AML-193 (cell line): Measurements from ENCODE around the gene FRMD4A.
A peak's percentile ranks its signal among the peaks of the same experiment; 100 is the strongest.
"Not testable (repeated sequence)": the region's sequence is repeated elsewhere in the genome, so short reads cannot be mapped to it uniquely, and the experiment has no call there.

Source experiments
- DNase-seq, 2 experiments: peaks; one replicate each; lab custom pipeline; 2025; lab: John Stamatoyannopoulos, UW

The FRMD4A gene

DNA sequence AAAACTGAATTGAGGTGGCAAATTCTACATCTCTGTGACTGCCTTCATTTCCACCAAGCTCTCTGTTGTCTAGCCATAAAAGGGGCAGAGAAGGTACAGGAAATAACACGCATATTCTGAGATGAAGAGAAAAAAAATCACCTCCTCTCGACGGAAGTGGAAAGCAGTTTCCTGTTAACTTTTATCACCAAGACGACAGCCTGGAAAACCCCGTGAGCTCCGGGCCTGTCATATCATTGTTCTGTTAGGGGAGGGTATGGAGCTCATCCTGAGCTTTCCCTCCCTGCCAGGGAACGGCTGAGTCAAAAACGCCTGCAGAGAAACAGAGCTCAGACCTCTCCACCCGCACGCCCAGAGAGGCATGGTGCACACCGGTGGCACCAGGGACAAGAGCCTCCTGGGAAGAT lies 543.7 kb downstream of the FRMD4A start:
- DNase-seq = no peak

DNA sequence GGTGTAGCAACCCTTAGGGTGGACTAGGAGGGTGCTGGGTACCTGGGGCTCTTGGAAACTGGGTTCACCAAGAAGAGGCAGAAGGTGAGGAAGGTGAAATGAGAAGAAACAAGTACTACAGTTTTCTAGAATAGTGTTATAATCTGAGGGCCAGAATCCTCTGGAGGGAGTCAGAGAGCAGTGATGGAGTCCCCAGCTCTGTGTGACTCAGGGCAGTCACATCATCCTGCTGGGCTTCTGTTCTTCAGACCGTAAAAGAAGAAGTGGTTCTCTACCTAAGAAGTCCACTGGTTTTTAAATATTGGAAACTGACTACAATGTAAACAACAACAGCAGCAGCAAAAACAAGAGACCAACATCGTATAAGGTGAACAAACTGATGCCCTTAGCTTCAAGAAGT lies 546.7 kb downstream of the FRMD4A start:
- DNase-seq = peak in 1 of 2 experiments; percentile 26

DNA sequence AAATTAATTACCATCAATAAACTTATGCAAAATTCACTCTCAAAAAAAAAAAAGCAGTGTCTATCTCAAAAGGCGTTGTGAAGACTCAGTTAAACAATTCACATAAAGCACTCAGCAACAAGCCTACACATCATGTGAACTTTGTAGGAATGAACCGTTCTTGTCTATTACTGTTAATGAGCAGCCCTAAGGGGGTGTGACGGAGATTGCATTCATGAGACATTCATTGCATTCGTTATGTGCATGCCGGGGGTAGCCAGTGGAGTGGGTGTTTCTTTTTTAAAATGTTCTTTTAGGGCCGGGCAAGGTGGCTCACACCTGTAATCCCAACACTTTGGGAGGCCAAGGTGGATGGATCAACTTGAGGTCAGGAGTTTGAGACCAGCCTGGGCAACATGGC lies 551.0 kb downstream of the FRMD4A start:
- DNase-seq = no peak

DNA sequence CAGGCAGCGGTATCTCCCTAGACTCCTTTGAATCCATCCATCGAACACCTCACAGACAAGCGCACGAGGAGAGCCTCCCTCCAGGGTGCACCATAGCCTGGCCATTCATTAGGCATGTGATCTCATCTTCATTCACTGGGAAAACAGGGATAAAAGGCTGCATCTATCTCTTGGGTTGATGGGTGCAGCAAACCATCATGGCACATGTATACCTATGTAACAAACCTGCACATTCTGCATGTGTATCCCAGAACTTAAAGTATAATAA lies 552.1 kb downstream of the FRMD4A start:
- not testable (repeated sequence) for DNase-seq

DNA sequence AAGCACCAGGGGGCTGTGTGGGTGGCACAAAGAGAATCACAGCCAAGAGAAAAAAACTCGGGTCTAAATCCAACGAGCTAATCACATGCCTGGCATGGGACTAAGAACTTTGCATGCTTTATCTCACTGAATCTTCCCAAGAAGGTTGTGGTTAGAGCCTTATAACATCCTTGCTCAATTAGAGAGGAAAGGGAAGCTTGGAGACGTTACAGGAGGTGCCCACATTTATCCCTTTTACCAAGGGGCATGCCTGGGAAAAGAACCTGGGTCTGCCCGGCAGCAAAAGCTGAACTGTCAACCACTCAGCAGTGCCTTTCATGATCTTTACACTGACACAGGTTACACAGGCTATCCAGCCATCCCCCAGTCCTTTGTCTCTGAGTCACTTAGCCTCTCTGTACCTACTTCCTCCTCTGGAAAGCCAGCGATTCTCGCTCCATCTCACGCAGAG lies 553.8 kb downstream of the FRMD4A start:
- DNase-seq = peak; percentile 47 to 61

DNA sequence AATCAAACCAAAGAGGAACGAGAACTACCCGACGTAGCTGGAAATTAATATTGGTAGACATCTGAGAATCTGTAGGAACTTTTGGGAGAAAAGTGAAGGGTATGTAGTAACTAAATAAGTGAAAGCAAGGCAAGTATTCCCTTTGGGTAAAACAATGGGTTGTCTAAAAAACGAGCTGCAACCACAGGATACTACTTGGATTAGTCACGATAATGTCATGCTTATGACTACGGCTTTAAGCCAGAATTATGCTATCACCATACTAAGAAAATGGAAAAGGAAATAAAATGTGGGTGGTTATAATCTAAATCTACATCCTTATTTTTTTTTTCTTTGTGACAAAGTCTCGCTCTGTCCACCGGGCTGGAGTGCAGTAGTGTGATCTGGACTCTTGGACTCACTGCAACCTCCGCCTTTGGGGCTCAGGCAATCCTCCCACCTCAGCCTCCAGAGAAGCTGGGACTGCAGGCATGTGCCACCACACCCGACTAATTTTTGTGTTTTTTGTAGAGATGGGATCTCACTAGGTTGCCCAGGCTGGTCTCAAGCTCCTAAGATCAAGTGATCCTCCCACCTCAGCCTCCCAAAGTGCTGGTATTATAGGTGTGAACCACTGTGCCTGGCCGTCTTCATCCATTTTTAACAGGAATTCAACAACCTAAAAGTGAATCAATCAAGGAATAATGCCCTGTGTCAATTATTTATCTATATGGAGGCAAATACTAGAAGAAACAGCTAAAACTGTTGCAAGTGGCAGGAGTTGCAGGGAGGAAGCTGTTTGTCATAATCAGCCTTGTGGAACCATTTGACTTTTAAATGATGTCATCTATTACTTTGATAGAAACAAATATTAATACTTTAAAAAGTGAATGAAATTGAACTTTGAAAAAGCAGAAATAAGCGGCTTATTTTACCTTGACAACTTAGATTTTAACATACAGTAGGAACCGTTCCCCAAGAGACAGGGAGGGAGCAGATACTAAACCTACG lies 554.6 kb downstream of the FRMD4A start:
- no peak for DNase-seq

DNA sequence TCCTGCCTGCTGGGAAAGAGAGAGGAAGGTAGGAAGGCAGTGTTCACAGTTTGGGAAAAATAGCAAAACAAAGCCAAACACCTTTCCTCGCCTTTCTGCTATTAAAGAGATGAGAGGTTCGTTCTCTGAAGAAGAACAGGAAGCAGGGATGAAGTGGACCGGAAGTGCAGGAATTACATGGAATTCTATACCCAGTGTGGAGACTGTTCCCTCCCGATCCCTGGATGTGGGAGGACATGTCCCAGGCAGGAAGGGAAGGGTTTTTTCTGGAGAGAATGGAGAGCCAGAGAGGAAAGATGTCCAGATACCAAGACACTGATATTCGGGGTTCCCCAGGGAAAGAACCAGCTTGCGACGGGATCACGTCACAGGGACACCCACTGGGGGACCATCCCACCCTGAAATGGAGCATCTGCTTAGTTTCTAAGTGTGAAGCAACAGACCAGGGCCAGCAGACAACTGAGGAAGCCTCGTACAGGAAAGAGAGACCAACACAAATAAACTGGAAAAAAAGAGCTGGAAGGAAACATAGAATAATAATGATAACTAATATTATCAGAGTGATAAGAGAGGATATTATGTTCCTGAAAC lies 556.3 kb downstream of the FRMD4A start:
- DNase-seq = no peak

DNA sequence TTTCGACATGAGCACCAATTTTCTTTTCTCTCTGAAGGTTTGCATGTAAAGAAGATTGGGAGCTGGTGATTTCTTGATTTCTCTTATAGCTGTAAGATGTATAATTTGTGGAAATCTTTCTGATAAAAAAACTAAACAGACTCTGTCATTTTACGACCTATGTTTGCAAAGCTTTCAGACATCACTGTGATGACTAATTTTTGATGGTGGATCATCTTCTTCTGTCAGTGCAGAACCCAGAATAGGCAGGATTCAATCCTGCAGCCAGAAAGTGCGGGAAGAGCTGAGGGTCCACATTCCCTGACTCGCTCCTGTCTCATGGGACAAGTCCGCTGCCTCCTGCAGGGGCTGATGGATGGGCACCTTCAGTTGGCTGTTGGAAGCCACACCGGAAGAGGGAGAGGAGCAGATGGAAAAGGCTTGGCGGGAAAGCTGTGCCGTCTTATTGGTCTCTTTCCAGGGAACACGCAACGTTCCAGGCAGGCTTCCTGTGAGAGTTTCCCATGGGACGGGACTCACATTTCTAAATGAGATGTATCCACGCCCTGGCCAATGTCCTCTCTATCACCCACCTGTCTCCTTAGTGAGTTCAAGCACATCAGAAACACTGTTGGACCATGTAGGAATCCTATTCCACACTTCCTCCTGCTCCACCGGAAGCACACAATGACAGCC lies 557.1 kb downstream of the FRMD4A start:
- no peak for DNase-seq

DNA sequence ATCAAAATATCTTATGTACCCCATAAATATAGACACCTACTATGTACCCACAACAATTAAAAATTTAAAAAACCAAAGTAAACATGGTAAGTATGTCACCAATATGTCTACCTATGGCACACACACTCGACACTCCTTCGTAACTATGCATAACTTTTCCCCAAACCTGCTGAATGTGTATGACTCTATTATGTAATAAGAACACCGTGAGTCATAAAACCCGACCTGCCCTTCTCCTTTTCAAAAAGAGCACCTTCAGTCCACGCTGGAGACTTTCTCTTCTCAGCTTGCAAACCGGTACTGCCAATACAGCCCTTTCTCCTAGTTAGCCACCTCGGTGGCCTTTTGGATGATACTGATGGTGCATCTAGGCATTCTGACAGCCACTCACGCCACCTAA lies 557.7 kb downstream of the FRMD4A start:
- peak; percentile 36 to 46 for DNase-seq

DNA sequence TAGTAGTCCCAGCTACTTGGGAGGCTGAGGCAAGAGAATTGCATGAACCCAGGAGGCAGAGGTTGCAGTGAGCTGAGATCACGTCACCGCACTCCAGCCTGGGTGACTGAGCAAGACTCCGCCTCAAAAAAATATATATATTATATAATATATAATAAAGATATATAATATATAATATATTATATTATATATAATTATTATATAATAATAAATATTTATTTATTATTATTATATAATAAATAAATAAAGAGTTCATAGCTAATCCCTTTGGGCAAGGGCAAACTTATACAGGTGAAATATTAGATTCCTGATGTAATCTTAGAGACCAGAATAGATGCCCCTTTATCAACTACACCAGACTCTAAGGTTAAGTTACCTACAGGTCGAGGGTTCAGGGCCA lies 558.7 kb downstream of the FRMD4A start:
- no peak for DNase-seq

DNA sequence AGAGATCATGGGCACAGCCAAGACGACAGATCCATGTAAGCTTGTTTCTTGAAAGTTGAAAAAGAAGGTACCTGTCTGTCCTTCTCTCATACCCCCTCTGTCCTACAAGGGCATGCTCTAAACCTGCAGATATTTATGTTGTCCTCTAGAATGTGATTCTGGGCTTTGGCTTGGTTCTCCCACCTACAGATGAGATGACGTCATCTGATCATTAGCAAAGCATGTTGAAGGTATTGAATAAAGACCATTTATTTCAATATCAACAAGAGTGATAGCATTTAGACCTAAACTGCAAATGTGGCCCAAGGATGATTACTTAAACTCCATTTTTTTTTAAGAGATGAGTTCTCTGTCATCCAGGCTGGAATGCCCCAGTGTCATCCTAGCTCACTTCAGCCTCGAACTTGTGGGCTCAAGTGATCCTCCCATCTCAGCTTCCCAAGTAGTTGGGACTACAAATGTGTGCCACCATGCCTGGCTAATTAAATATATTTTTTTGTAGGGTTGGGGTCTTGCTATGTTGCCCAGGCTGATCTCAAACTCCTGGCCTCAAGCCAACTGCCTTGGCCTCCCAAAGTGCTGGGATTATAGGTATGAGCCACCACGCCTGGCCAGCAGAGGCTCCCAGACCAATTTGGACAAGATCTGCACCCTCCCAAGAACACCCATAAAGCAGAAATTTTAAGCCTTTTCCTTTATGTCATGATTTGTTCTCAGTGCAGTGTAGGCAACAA lies 559.8 kb downstream of the FRMD4A start:
- DNase-seq = no peak

DNA sequence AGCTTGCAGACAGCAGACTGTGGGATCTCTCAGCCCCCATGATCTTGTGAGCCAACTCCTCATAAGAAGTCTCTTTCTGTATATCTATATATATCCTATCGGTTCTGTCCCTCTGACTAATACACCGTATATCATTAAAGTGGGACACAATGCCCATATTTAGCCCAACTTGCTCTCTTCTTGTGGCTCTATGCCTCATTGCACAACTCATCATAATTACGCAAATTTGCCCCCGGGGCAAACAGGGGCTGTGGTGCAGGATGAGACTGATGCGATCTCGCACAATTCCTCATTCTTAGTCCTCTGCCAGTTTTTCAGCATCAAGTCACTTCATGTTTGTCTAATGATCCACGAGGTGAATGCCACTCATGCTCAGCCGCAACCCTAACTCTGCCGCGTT lies 560.8 kb downstream of the FRMD4A start:
- DNase-seq = peak; percentile 79 to 80

DNA sequence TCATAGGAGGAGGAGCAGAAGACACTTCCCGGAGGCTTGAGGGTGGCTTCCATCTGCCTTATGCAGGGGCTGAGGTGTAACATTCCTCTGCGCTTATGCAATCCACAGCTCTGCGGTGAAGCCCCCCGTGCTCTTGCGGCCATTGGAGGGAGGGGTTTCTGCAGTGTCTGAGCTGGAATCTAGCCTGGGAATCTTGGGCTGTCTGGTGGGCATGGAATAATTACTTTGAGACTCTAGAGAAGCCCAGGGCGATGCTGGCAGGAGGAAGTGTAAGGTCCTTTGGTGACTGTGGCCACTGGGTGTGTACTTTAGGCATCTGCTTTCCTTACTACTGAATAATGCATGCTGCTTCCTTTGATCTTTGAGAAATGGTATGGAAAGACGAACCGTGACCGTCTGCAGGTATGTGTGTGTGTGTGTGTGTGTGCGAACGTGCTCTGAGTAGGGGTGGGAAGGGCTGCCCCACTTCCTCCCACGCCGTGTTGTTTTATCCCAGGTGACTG lies 563.0 kb downstream of the FRMD4A start:
- DNase-seq = no peak

DNA sequence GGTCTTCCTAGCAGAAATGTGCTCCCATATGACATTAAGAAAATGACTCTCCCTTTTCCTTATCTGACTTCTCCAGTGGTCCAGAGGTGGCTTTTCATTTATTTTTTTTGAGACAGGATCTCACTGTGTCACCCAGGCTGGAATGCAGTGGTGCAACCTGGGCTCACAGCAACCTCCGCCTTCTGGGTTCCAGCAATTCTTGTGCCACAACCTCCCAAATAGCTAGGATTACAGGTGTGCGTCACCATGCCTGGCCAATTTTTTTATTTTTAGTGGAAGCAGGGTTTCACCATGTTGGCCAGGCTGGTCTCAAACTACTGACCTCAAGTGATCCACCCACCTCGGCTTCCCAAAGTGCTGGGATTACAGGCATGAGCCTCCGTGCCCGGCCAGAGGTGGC lies 563.6 kb downstream of the FRMD4A start:
- DNase-seq = not testable (repeated sequence)

DNA sequence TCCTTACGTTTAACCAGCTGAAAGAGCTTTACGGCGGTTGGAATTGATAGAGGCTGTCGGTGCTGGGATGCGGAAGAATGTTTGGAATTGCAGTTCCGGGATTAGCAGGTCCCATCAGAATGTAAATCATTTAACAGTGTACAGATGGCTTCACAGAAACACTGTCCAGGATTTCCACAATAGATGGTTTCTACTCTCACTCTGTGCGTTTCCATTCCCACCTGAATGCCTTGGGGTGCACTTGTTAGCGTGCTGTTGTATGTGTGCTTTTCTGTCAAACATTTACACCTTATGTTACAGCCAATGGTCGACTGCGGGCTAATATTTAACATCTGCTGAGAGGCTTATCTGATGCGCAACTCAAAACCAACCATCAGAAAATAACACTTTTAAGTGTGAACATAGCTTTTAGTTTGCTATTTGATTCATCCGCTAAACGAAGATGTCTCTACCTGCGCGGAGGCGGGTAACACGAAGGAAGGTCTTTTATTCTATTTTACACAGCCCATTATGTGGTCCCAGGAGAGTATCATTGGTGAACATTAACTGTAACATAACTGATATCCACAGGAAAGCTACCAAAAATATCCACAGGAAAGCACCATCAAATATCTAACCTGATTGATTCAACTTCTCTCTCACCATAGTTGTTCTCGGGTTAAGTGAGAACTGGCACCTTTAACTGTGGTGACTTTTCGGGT lies 564.9 kb downstream of the FRMD4A start:
- DNase-seq = no peak

DNA sequence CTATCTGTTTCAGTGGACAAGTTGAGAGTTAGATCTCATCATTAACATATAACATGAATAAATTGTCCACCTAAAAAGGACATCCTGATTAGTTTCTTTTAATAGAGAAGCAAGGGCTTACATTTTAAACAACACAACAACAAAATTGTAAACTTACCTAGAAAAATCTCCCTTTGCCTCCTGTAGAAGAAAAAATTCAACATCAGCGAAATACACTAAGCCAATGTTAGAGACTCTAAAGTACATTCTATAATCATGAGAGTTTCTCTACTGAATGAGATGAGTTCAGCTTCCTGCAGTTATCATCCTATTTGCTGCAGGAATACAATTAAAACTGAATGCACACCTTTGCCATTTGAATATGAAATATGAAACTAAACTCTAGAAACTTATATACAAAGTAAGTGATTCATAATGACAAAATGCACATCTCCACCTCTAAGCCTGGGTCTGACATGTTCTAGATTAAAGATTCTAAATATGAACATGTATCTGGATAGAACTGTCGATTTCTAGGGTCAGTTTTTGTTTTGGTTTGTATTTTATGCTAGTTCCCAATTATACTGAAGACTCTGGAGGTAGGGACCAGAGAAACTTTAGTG lies 569.1 kb downstream of the FRMD4A start:
- DNase-seq = no peak

DNA sequence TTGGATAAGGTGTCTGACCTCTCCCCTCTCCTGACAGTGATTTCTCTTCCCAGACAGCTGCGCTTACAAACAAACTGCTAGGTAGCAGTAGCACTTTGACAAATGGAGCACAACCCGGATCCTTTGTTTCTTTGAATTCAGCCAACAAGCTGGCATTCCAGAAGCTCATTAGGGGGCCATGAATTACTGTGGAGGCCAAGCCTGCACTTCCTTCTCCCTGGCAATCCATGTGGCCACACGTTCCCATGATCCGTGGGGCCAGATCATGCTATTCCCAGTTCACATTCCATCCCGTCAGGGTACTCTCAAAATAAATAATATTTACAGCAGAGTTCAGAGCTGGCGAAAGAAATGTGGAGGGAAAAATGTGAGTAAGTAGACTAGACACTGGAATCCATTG lies 571.6 kb downstream of the FRMD4A start:
- no peak for DNase-seq

DNA sequence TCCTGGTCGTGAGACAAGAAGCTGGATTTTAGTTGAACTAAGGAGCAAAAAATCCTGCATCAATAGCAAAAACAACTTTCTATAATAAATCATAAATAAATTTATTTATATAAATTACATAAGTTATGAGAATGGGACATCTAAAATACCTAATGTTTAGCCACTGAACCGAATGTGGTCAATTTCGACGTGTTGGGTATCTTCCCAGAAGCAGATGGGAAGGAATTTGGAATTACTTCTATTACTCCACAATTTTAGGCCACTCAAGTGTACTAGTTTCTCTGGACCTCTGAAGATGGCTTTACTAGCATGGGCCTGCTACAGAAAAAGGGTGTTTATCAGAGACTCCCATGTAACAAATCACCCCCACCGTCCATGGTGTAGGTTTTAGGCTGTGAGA lies 572.0 kb downstream of the FRMD4A start:
- no peak for DNase-seq

DNA sequence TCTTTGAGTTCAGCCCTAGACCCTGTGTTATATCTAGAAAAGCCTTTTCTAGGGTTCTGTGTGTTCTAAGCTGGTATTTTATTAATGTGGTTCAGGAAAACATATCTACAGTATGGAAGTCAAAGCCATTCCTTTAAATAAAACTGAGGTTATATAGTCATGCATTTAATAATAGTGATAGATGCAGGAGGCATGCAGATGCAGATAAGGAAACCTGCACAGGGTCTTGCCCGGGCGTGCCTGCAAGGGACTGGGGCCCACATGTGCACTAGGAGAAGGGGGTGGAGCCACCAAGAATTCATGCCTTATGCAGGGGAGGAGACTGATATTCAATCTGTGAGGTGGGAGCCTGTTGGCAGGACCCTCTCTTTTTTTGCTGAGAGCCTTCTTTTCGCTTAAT lies 572.4 kb downstream of the FRMD4A start:
- no peak for DNase-seq

DNA sequence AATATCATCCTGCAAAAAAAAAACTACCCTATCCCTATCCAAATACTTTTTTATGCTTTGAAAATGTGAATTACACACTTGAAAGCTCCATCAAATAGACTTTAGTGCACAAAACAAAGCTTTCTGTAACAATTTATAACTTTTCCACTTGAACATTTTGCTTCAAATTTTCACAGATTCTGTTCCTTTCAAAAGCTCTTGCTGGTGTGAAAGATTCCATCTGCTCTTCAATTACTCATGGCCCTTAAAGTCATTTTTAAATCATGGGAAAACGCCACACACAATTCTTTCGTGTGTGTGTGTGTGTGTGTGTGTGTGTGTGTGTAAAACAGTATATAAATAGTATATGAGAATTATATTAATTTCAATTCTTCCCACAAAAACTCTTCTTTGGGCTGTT lies 576.4 kb downstream of the FRMD4A start:
- no peak for DNase-seq

DNA sequence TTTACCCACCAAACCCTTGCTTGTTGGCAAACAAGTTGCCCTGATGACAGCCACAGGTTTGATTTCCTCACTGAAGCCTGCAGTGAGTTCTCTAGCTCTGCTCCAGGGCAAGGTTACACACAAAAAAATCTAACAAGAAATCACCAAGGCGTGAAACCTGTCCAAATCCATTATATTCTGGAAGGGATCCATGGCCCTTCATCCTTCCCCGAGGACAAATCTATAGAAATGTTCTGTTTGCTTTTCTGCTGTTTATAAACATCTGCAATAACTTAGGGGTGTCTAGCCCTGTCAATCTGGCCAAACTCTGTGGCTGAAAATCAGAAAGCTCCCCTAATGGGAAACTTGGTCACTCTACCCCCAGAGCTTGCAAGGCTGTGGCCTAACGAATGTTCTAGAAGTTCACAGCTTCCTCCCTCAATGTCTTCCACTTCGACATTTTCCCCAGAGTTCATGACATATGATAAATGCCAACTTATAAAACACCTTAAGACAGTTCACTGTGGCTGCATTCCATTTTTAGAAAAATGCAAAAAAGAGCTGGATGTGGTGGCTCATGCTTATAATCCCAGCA lies 579.4 kb downstream of the FRMD4A start:
- DNase-seq = no peak
